ENCODE data around the gene S100A13.
"Not testable (repeated sequence)": the region's sequence is repeated elsewhere in the genome, so short reads cannot be mapped to it uniquely, and the experiment has no call there.

Gene S100A13

DNA sequence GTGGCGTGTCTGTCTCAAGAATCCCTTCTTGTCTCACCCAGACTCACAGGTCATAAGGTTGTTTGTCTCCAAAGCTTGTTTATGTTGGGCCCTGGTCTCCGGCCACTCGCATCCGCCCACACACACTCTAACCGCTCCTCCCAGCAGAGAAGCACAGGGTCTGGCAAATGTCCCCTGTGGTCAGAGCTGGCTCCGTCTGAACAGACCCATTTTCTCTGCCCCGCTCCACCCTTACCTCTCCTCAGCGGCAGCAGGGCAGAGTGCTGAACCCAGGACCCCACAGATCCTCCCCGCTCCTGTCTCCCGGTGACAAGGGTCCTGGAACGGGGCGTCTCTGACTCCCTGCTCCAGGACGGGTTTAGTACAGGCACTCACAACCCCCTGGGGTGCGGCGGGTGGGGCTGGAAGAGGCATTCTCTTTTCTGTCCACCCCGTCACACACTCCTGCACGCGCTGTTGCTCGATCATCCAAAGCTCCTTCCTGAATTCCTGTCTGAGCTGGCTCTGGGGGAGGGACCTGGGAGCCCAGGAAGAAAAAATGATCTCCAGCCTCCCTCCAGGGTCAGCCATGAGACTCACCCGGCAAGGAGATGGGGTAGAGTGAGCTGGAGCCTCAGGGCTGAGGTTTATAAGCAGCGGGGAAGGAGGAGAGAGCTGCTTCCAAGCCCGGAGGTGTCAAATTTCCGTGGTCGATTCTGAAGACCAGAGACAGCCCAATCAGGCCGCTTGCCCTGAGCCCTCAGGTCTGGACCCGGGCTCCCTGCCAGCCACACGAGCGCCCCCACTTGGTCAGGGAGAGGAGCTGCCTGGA is at the start of gene S100A13:
Gene S100A13, minus strand, starts transcription at position 602 of the 811 bp plus-strand sequence. CDS start 1,033 bp downstream, outside the sequence.
- peak within 1 kb of the TSS; percentile 59 for H3K4me3 ChIP-seq (ENCODE audit: low read depth, low read length)
- peak; percentile 93 for DNase-seq (ENCODE audit: low read depth)
- TF ChIP-seq, protein P1, sequence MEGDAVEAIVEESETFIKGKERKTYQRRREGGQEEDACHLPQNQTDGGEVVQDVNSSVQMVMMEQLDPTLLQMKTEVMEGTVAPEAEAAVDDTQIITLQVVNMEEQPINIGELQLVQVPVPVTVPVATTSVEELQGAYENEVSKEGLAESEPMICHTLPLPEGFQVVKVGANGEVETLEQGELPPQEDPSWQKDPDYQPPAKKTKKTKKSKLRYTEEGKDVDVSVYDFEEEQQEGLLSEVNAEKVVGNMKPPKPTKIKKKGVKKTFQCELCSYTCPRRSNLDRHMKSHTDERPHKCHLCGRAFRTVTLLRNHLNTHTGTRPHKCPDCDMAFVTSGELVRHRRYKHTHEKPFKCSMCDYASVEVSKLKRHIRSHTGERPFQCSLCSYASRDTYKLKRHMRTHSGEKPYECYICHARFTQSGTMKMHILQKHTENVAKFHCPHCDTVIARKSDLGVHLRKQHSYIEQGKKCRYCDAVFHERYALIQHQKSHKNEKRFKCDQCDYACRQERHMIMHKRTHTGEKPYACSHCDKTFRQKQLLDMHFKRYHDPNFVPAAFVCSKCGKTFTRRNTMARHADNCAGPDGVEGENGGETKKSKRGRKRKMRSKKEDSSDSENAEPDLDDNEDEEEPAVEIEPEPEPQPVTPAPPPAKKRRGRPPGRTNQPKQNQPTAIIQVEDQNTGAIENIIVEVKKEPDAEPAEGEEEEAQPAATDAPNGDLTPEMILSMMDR (IDR thresholded peaks at IDR 0.05; ENCODE audit: low read depth, low read length, missing control alignments): peak; percentile 76
- in situ Hi-C loops (cut with HindIII; ENCODE audit: low sequenced_read_pairs): no loop called here

DNA sequence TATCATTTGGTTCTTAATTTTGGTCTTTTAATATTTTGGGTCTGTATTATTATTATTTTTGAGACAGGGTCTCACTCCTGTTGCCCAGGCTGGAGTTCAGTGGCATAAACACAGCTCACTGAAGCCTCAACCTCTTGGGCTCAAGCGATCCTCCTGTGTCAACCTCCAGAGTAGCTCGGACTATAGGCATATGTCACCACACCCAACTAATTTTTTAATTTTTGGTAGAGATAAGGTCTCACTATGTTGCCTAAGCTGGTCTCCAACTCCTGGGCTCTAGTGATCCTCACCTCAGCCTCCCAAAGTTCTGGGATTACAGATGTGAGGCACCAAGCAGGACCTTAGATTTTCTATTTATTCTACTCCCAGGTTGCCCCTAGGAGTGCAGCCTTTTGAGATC is 46.2 kb upstream of the S100A13 start:
- TF ChIP-seq, protein P1 (IDR thresholded peaks at IDR 0.05; ENCODE audit: low read depth, low read length, missing control alignments): no peak
- DNase-seq (ENCODE audit: low read depth): no peak
- in situ Hi-C loops (cut with HindIII; ENCODE audit: low sequenced_read_pairs): no loop called here
- no peak overlapping the region for H3K4me3 ChIP-seq (ENCODE audit: low read depth, low read length)

DNA sequence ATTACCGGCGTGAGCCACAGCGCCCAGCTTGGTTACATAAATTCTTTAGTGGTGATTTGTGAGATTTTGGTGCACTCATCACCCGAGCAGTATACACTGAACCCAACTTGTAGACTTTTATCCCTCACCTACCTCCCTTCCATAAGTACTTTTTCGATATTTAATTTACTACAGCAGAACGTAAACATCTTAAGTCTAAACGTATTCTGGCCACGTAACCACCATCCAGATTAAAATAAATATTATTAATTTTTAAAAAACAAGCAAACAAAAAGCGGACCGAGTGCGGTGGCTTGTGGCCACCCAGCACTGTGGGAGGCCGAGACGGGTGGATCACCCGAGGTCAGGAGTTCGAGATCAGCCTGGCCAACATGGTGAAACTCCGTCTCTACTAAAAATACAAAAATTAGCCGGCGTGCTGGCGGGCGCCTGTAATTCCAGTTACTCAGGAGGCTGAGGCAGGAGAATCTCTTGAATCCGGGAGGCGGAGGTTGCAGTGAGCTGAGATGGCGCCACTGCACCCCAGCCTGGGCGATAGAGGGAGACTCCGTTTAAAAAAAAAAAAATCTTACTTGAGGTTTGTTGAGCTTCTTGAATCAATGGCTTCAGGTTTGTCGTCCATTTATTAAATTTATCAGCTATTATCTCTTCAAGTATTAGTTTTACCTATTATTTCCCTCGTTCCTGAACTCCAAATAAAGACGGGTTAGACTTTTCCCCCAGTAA is 44.5 kb upstream of the S100A13 start:
- H3K4me3 ChIP-seq (ENCODE audit: low read depth, low read length): peak overlapping the region; percentile 50
- not testable (repeated sequence) for DNase-seq (ENCODE audit: low read depth)

DNA sequence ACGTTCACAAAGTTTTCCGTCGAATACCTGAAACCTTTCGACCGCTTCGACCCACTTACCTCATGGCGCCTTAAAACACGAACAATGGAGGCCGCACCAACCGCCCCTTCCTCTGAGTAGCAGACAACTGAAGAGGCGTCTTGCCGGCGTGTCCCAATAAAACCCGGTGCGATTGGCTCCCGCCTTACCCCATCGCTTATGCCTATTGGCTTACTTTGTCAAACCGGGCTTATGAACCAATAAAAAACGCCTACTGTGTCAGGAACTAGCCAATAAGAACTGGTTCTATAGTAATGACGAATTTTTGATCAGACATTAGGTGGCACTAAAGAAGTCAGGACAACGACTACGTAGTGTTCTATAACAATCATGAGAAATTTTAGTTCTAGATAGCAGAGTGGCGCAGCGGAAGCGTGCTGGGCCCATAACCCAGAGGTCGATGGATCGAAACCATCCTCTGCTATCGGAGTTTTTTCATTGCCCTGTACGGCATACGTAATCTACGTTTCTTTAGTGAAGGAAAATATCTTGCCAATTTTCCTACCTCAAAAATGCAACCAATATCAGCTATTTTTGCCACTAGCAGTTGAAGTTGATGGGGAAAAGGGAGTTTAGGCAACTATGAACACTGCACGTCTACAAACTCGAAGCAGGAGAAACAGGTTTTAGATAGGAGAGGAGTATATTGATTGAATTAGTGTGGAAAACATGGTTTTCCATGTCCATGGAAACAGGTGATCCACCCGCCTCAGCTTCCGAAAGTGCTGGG is 43.7 kb upstream of the S100A13 start, which contains the start of gene ILF2:
Gene ILF2, minus strand, starts transcription at position 135 of the 769 bp plus-strand sequence. Its CDS starts 71 bp downstream, at position 64.
- peak; percentile 99 for DNase-seq (ENCODE audit: low read depth)
- in situ Hi-C loops (cut with HindIII; ENCODE audit: low sequenced_read_pairs): no loop called here
- TF ChIP-seq, protein P1 (IDR thresholded peaks at IDR 0.05; ENCODE audit: low read depth, low read length, missing control alignments): no peak
- peak within 1 kb of the TSS; percentile 93 for H3K4me3 ChIP-seq (ENCODE audit: low read depth, low read length)

More for the DNA sequence above, 44.5 kb upstream of the S100A13 start:
- in situ Hi-C loops (cut with HindIII; ENCODE audit: low sequenced_read_pairs): not testable (repeated sequence)

DNA sequence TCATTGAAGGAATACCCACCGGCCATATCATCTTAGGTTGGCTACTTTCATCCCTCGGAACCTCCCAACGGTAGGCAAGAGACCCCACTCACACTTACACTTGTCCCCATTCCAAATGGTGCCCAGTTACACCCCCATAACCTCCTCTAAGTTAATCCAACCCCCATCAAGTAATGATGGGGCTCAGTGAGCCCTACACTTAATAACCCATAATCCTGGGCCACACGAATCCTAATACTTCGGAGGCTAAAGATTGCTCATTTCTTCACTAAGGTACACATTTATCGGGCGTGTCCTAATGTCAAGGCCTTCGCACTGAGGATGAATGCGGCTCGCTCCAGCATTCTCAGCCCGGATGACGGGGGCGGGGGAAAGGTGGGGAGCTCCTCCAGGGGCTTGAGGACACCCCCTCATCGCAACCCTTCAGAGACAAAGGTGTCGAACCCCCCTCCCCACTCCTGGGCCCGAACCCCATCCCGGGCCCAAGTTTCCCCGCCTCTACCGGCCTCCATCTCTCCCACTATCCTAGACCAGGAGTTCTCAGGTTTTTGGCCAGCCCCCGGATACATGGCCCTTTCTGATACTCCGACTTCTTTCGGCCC is 43.1 kb upstream of the S100A13 start:
- in situ Hi-C loops (cut with HindIII; ENCODE audit: low sequenced_read_pairs): no loop called here
- H3K4me3 ChIP-seq (ENCODE audit: low read depth, low read length): peak overlapping the region; percentile 93
- DNase-seq (ENCODE audit: low read depth): no peak
- TF ChIP-seq, protein P1 (IDR thresholded peaks at IDR 0.05; ENCODE audit: low read depth, low read length, missing control alignments): no peak

DNA sequence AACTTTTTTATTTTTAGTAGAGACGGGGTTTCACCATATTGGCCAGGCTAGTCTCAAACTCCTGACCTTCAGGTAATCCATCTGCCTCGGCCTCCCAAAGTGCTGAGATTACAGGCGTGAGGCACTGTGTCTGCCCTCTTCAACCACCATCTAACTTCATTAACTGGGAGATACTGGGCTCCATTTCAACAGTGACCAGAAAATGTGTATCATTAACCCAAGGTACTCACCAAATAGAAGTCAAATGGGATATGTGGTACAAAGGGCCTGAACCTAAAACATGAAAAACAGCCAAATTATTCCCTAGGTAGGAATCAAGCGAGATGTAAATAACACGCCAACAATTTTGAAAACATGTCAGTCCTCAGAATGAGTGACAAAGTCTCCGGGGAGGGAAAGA is 42.3 kb upstream of the S100A13 start:
- peak overlapping the region; percentile 93 for H3K4me3 ChIP-seq (ENCODE audit: low read depth, low read length)
- DNase-seq (ENCODE audit: low read depth): no peak
- in situ Hi-C loops (cut with HindIII; ENCODE audit: low sequenced_read_pairs): no loop called here
- TF ChIP-seq, protein P1 (IDR thresholded peaks at IDR 0.05; ENCODE audit: low read depth, low read length, missing control alignments): no peak

DNA sequence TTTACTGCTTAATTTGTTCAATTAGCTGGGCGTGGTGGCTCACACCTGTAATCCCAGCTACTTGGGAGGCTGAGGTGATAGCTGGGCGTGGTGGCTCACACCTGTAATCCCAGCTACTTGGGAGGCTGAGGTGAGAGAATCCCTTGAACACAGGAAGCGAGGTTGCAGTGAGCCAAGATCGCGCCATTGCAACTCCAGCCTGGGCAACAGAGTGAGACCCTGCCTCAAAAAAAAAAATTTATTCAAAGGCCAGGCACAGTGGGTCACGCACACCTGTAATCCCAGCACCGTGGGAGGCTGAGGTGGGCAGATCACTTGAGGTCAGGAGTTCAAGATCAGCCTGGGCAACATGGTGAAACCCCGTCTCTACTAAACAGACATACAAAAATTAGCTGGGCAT is 41.4 kb upstream of the S100A13 start:
- DNase-seq (ENCODE audit: low read depth); in situ Hi-C loops (cut with HindIII; ENCODE audit: low sequenced_read_pairs); H3K4me3 ChIP-seq (ENCODE audit: low read depth, low read length): not testable (repeated sequence)
